ENCODE results near the gene PHF8. TPM values are rescaled to one million over a fixed set of nuclear protein-coding genes. Genes with fewer than 3 reads are reported as not detected.

Gene PHF8
- total RNA-seq, 1 donor = 39.3 TPM

- no peak for DNase-seq (ENCODE audit: low read depth in 2 of 3, low spot score in 2 of 3)
Observed at GRCh38 chrX:54029529-54030143, 14.6 kb downstream of the PHF8 start.

DNA sequence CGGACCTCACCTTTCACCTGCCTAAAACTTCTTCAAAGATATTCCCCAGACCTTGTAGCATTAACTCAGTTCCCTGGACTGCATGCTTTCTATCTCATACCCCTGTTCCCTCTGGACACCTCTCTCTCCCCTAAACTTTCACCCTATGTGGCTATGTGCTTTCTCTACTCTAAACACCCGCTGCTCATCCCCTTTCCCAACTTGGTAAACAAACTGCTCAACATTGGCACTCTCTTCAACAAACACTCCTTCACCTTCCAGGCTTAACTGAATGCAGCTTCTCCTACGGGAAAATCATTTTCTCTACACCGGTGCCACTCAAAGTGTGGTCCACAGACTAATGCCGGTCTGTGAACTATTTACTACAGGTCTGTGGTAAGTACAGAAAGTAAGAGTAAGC lies 19.9 kb downstream of the PHF8 start:
- DNase-seq (ENCODE audit: low read depth in 2 of 3, low spot score in 2 of 3) = no peak

DNA sequence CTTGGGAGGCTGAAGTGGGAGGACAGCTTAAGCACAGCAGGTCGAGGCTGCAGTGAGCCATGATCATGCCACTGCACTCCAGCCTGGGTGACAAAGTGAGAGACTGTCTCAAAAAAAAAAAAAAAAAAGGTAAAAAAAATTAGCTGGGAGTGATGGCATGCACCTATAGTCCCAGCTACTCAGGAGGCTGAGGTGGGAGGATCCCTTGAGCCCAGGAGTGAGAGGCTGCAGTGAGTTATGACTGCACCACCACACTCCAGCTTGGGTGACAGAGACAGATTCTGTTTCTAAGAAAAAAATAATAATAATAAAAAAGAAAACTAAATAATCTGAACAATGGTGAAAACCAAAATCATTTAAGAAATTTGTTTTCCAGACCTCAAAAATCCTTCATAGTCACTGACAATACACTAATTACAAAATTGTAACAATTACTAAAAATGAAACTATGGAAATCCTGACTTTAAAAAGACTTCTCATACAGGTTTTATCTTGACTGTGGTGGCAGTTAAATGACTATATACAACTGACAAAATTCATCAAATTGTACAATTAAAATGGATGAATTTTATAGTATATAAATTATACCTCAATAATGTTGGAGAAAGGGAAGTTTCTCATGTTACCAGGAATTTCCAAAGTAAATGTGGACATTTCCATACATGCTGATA lies 31.3 kb downstream of the PHF8 start:
- no peak for DNase-seq (ENCODE audit: low read depth in 2 of 3, low spot score in 2 of 3)

GRCh38 chrX:54007682-54008081 lies 36.6 kb downstream of the PHF8 start:
- DNase-seq (ENCODE audit: low read depth in 2 of 3, low spot score in 2 of 3) = peak in 1 of 3 donors; percentile 9

GRCh38 chrX:53997724-53998123 lies 46.5 kb downstream of the PHF8 start:
- no peak for DNase-seq (ENCODE audit: low read depth in 2 of 3, low spot score in 2 of 3)

DNA sequence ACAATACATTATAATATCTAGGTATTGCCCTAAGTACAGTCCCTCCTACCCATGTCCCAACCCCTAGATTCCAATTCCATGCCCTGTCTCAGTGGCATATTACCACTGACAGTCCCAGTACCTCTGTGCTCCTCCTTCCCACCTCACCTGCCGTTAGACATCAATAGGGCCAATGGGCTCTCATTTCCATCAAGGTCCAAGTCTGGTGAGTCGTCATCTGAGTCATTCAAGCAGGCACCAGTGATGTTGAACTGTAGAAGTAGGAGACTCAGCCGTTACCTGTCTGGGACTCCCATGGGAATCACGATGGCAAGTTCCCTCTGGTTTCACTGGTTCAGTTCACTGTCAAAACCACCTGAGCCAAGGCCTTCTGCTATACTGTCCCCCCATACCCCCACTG lies 51.7 kb downstream of the PHF8 start:
- no peak for DNase-seq (ENCODE audit: low read depth in 2 of 3, low spot score in 2 of 3)

DNA sequence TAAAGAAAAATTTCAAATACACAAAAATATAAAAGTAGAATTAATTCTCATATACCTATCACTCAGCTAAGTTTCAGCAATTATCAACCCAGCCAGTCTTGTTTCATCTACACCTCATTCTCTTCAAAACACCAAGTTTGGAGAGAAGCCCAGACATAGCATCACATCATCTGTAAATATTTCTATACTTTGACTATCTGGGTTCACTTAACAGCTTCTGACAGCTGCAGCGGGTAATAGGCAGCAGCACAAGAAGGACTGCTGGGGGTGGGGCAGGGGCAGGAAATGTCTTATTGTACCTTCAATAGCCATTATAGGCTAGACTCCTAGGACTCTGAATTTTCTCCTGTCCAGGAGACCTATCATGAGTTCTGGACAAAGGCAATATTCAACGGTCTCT lies 54.1 kb downstream of the PHF8 start:
- no peak for DNase-seq (ENCODE audit: low read depth in 2 of 3, low spot score in 2 of 3)

DNA sequence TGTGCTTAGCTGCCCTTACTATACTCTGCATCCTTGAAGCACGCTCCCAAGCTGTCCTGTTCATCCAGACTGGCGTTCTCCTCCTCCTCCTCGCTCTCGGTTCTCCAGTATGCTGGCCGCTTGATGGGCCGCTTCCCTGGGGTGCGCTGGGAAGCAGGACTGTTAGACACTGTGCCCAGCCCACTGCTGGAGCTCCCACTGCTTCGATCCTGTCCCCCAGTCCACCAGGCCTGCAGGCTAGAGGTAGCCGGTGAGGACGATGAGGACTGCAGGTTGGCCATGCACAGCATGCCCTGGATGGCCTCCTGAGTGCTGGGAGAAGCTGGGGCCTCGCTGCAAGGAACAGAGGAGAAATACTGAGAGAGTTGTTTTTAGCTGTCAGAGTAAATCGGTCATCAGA lies 59.4 kb downstream of the PHF8 start:
- no peak for DNase-seq (ENCODE audit: low read depth in 2 of 3, low spot score in 2 of 3)

DNA sequence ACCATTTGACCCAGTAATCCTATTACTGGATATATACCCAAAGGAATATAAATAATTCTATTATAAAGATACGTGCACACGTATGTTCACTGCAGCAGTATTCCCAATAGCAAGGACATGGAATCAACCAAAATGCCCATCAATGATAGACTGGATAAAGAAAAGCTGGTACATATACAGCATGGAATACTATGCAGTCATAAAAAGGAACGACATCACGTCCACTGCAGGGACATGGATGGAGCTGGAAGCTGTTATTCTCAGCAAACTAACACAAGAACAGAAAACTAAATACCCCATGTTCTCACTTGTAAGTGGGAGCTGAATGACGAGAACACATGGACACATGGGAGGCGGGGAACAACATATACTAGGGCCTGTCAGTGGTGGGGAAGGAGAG lies 69.7 kb downstream of the PHF8 start:
- no peak for DNase-seq (ENCODE audit: low read depth in 2 of 3, low spot score in 2 of 3)

- no peak for DNase-seq (ENCODE audit: low read depth in 2 of 3, low spot score in 2 of 3)
Observed at GRCh38 chrX:53969540-53969939, 74.7 kb downstream of the PHF8 start.

GRCh38 chrX:53950130-53950733 lies 94.0 kb downstream of the PHF8 start:
- DNase-seq (ENCODE audit: low read depth in 2 of 3, low spot score in 2 of 3) = no peak

DNA sequence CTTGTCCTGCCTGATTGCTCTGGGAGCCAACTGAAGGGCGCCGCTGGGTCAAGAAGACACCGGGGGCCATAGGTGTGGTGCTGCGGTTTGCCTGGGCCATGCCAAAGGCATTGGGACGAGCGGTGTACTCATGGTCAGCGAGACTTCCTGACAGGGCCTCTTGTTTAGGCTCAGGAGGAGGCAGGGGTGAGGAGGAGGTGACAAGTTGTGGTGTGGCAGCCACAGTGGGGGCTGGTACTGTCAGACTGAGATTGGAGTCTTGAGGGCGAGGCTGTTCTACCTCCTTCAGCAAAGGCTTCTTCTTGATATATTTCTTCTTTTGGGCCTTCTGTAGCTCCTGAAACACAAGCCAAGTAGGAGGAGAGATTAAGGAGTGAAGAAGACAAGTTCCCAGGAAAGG lies 104.1 kb downstream of the PHF8 start:
- no peak for DNase-seq (ENCODE audit: low read depth in 2 of 3, low spot score in 2 of 3)

GRCh38 chrX:53939127-53939526 lies 105.1 kb downstream of the PHF8 start:
- DNase-seq (ENCODE audit: low read depth in 2 of 3, low spot score in 2 of 3) = peak in 1 of 3 donors; percentile 11

- no peak for DNase-seq (ENCODE audit: low read depth in 2 of 3, low spot score in 2 of 3)
Observed at GRCh38 chrX:53930515-53931380, 113.5 kb downstream of the PHF8 start.

- DNase-seq (ENCODE audit: low read depth in 2 of 3, low spot score in 2 of 3) = no peak
Observed at GRCh38 chrX:53926030-53926429, 118.2 kb downstream of the PHF8 start.

- no peak for DNase-seq (ENCODE audit: low read depth in 2 of 3, low spot score in 2 of 3)
Observed at GRCh38 chrX:53918702-53919101, 125.6 kb downstream of the PHF8 start.

- DNase-seq (ENCODE audit: low read depth in 2 of 3, low spot score in 2 of 3) = no peak
Observed at GRCh38 chrX:53900623-53901022, 143.7 kb downstream of the PHF8 start.

DNA sequence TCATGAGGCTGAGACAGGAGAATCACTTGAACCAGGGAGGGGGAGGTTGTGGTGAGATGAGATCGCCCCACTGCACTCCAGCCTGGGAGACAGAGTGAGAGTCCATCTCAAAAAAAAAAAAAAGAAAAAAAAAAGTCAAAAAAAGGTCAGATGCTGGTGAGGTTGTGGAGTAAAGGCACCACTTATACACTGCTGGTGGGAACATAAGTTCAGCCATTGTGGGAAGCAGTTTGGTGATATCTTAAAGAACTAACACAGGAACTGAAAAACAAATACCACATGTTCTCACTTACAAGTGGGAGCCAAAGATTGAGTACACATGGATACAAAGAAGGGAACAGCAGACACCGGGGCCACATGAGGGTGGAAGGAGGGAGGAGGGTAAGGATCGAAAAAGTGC lies 149.0 kb downstream of the PHF8 start:
- DNase-seq (ENCODE audit: low read depth in 2 of 3, low spot score in 2 of 3) = no peak

All from hematopoietic multipotent progenitor cell (in vitro differentiated cells).